ENCODE data around the gene MACROH2A1. TPM values are rescaled to one million over a fixed set of nuclear protein-coding genes. Genes with fewer than 3 reads are reported as not detected.

MACROH2A1 gene
- total RNA-seq, 4 donors from 2014 or later, result 104 to 167 (median 136) TPM

- no peak overlapping the region for H3K4me3 ChIP-seq
- H3K4me1 ChIP-seq, result no peaks in the 10 kb centered on the region
- no peaks in the 10 kb centered on the region for H3K9me3 ChIP-seq
- H3K27ac ChIP-seq, result no peak overlapping the region
- intact Hi-C loops (cut with DNase I; ENCODE audit: low total_unique reads) (no loop called here), in situ Hi-C loops (cut with MboI; ENCODE audit: low sequenced_read_pairs in 4 of 4) (no loop called here)
- H3K36me3 ChIP-seq, result no peaks in the 10 kb centered on the region
- H3K27me3 ChIP-seq, result no peaks in the 10 kb centered on the region
- DNase-seq, result no peak
- ATAC-seq, result no peak
- TF ChIP-seq, protein P1, sequence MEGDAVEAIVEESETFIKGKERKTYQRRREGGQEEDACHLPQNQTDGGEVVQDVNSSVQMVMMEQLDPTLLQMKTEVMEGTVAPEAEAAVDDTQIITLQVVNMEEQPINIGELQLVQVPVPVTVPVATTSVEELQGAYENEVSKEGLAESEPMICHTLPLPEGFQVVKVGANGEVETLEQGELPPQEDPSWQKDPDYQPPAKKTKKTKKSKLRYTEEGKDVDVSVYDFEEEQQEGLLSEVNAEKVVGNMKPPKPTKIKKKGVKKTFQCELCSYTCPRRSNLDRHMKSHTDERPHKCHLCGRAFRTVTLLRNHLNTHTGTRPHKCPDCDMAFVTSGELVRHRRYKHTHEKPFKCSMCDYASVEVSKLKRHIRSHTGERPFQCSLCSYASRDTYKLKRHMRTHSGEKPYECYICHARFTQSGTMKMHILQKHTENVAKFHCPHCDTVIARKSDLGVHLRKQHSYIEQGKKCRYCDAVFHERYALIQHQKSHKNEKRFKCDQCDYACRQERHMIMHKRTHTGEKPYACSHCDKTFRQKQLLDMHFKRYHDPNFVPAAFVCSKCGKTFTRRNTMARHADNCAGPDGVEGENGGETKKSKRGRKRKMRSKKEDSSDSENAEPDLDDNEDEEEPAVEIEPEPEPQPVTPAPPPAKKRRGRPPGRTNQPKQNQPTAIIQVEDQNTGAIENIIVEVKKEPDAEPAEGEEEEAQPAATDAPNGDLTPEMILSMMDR (IDR thresholded peaks at IDR 0.05 in 4 of 5, conservative IDR thresholded peaks at IDR 0.05 in 1 of 5), result no peak
- no peak for TF ChIP-seq POLR2A (IDR thresholded peaks at IDR 0.05)
Observed at GRCh38 chr5:135310328-135310989, 88.6 kb downstream of the MACROH2A1 start.

DNA sequence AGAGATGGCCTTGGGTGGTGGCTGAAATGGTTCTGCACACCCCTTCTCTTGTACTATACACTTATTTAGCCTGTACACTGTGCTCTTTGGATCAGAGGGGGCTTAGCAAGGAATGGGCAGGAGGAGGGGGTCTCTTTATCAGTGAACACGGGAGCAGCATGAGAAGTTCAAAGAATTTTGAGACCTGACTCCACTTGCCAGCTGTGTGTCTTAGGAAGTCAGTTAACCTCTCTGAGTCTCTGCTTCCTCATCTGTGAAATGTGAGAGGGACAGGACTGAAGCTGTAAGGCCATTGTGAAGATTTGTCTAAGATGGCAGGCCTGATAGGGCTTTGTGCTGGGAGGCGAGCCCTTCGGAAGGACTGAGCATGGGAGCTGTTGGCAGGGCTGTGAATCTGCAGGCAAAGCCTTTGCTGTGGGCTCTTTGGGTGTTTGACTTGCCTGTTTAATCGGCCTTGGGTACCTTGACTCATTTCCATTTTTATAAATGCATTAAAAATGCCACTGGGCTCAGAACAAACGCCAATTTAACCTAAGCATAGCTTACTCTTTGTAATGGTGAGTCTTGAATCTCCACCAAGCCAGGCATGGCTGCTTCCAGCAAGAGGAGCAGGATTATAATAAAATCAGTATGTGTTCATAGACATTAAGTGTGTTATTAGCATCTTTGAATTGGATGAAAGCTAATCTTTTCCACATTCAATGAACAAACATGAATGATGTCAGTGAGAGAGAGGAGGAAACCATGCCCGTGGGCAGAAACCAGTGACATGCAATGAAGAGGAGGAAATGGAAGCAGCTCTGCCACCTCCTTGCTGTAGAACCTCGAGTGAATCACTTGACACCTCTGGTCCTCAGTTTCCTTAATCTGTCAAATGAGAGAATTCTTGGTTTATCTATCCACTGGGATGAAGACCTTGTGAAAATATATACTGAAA lies 89.4 kb downstream of the MACROH2A1 start:
- intact Hi-C loops (cut with DNase I; ENCODE audit: low total_unique reads), result no loop called here
- no peak overlapping the region for H3K27ac ChIP-seq
- ATAC-seq (no peak), DNase-seq (no peak)
- no peak overlapping the region for H3K4me3 ChIP-seq
- no peaks in the 10 kb centered on the region for H3K36me3 ChIP-seq
- H3K4me1 ChIP-seq, result no peaks in the 10 kb centered on the region
- no peaks in the 10 kb centered on the region for H3K9me3 ChIP-seq
- TF ChIP-seq, protein P1 (IDR thresholded peaks at IDR 0.05 in 4 of 5, conservative IDR thresholded peaks at IDR 0.05 in 1 of 5), result no peak
- TF ChIP-seq POLR2A (IDR thresholded peaks at IDR 0.05), result no peak
- H3K27me3 ChIP-seq, result no peaks in the 10 kb centered on the region
- in situ Hi-C loops (cut with MboI; ENCODE audit: low sequenced_read_pairs in 4 of 4), result no loop called here

DNA sequence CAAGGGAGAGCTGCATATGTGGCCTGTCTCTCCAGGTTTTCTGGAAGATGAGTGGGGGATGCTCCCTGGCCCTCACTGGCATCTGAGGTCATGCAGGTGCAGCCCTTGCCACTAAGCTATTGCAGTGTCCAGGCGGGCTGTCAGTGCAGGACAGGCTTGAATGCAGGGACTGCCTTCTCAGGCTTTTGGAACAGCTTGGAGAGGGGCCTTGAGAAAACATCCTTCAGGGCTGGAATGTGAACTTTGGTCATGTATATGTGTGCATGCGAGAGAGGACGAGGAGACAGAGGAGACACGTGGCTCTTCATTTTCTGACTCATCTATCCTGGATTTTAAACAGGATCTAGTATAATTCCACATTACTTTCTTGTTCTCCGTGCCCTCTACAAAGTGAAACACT lies 90.3 kb downstream of the MACROH2A1 start:
- no peak overlapping the region for H3K4me3 ChIP-seq
- intact Hi-C loops (cut with DNase I; ENCODE audit: low total_unique reads) (no loop called here), in situ Hi-C loops (cut with MboI; ENCODE audit: low sequenced_read_pairs in 4 of 4) (no loop called here)
- no peak for ATAC-seq
- no peak overlapping the region for H3K27ac ChIP-seq
- H3K36me3 ChIP-seq, result no peaks in the 10 kb centered on the region
- no peaks in the 10 kb centered on the region for H3K4me1 ChIP-seq
- TF ChIP-seq POLR2A (IDR thresholded peaks at IDR 0.05), result no peak
- TF ChIP-seq, protein P1 (IDR thresholded peaks at IDR 0.05 in 4 of 5, conservative IDR thresholded peaks at IDR 0.05 in 1 of 5), result no peak
- no peaks in the 10 kb centered on the region for H3K27me3 ChIP-seq
- H3K9me3 ChIP-seq, result no peaks in the 10 kb centered on the region
- DNase-seq, result no peak

- Histone ChIP-seq H3K4me3 (no peak overlapping the region), H3K4me1 (no peaks in the 10 kb centered on the region), H3K36me3 (no peaks in the 10 kb centered on the region), H3K27ac (no peak overlapping the region), H3K27me3 (no peaks in the 10 kb centered on the region), H3K9me3 (no peaks in the 10 kb centered on the region)
- ATAC-seq (no peak), DNase-seq (no peak)
- intact Hi-C loops (cut with DNase I; ENCODE audit: low total_unique reads) (no loop called here), in situ Hi-C loops (cut with MboI; ENCODE audit: low sequenced_read_pairs in 4 of 4) (no loop called here)
- TF ChIP-seq POLR2A (IDR thresholded peaks at IDR 0.05), result no peak
- TF ChIP-seq, protein P1 (IDR thresholded peaks at IDR 0.05 in 4 of 5, conservative IDR thresholded peaks at IDR 0.05 in 1 of 5), result no peak
Observed at GRCh38 chr5:135308245-135308644, 90.8 kb downstream of the MACROH2A1 start.
